Loucy (cell line): ENCODE measurements around the gene RPRD2.

Experiments used
- H2AFZ ChIP-seq: fragments of 200-600 bp; sonication (generic); 2 replicates; pipeline ENCODE4 v1.6.0; 2016; ENCODE audit warnings: antibody characterized with exemption, mild to moderate bottlenecking, low read length, moderate library complexity
- H3F3A ChIP-seq: fragments of 200-600 bp; 2 replicates; pipeline ENCODE4 v1.6.0; 2016; ENCODE audit warnings: antibody characterized with exemption, low read depth, mild to moderate bottlenecking
- H3K27me3 ChIP-seq: fragments of 200-600 bp; sonication (generic); 2 replicates; pipeline ENCODE4 v1.6.1; 2014; ENCODE audit warnings: low read length, mild to moderate bottlenecking; ENCODE audit not compliant: insufficient read depth, poor library complexity, severe bottlenecking
- H3K36me3 ChIP-seq: fragments of 200-600 bp; sonication (generic); 2 replicates; pipeline ENCODE4 v1.6.1; 2016; ENCODE audit warnings: low read length; ENCODE audit not compliant: insufficient read depth
- H3K4me1 ChIP-seq: fragments of 200-600 bp; sonication (generic); 2 replicates; pipeline ENCODE4 v1.5.1; 2014; ENCODE audit warnings: low read length, mild to moderate bottlenecking; ENCODE audit not compliant: insufficient read depth, poor library complexity, severe bottlenecking
- H3K4me2 ChIP-seq: fragments of 200-600 bp; sonication (generic); 2 replicates; pipeline ENCODE4 v1.6.0; 2014; ENCODE audit warnings: antibody characterized with exemption, low read length, low read depth, mild to moderate bottlenecking; ENCODE audit not compliant: poor library complexity, severe bottlenecking
- H3K4me3 ChIP-seq: fragments of 200-600 bp; sonication (generic); 2 replicates; pipeline ENCODE4 v1.5.1; 2014; ENCODE audit warnings: low read length, mild to moderate bottlenecking, mixed read lengths; ENCODE audit not compliant: poor library complexity, severe bottlenecking
- H3K79me2 ChIP-seq: fragments of 200-600 bp; sonication (generic); 2 replicates; pipeline ENCODE4 v1.6.1; 2014; ENCODE audit warnings: low read length; ENCODE audit not compliant: insufficient read depth
- H3K9ac ChIP-seq: fragments of 200-600 bp; sonication (generic); 2 replicates; pipeline ENCODE4 v1.6.0; 2014; ENCODE audit warnings: mild to moderate bottlenecking, low read depth, low read length, moderate library complexity; ENCODE audit not compliant: poor library complexity, severe bottlenecking
- H3K9me2 ChIP-seq: fragments of 200-600 bp; sonication (generic); replicated peaks from 2 replicates; pipeline ENCODE4 v1.6.1; 2016; ENCODE audit warnings: low read depth, low read length, mixed read lengths
- H3K9me3 ChIP-seq: fragments of 200-600 bp; sonication (generic); 2 replicates; pipeline ENCODE4 v1.6.1; 2014; ENCODE audit warnings: mild to moderate bottlenecking, antibody characterized with exemption, low read length, low read depth; ENCODE audit not compliant: insufficient read depth
- H4K20me1 ChIP-seq: fragments of 200-600 bp; sonication (generic); 2 replicates; pipeline ENCODE4 v1.6.0; 2014; ENCODE audit warnings: antibody characterized with exemption, low read length, mild to moderate bottlenecking; ENCODE audit not compliant: insufficient read depth, poor library complexity, severe bottlenecking
- EZH2phosphoT487 ChIP-seq: fragments of 200-600 bp; IDR thresholded peaks from 2 replicates; pipeline ENCODE4 v1.6.1; 2018; ENCODE audit warnings: antibody characterized with exemption, mild to moderate bottlenecking, moderate library complexity, borderline replicate concordance
- TF ChIP-seq, protein P1 (sequence below): fragments of 200-600 bp; sonication (generic); conservative IDR thresholded peaks from 2 replicates; pipeline ENCODE4 v1.5.1; 2014; ENCODE audit warnings: mild to moderate bottlenecking, antibody characterized with exemption, low read length

Gene RPRD2

DNA sequence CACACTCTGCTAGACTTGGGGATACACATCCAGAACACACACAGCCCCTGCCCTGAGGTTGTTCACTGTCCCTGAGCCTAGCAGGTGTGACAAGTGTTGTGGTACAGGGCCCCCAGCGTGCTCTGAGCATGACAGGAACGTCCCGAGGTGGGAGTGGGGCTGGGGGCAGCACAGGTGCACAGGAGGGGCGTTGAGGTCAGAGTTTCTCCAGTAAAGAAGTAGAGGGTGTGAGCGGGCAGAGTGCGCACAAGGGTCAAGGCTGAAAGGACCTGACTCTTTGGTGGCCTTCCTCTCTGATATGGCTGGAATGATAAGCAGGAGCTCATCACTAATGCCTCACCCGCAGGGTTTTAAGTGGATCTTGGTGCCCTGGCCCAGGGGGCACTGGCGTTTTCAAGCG is 150.3 kb downstream of the RPRD2 start:
- Histone ChIP-seq H3F3A (no peaks in the 10 kb centered on the region), H3K79me2 (no peaks in the 10 kb centered on the region), H3K4me1 (peaks cover 11% of the 10 kb centered on the region), H3K9me2 (no peaks in the 10 kb centered on the region), H3K9me3 (no peaks in the 10 kb centered on the region), H3K27me3 (no peaks in the 10 kb centered on the region), H3K4me2 (no peak overlapping the region), H3K4me3 (no peak overlapping the region), H4K20me1 (no peaks in the 10 kb centered on the region), H2AFZ (no peak overlapping the region), H3K36me3 (no peaks in the 10 kb centered on the region), H3K9ac (no peak overlapping the region)
- TF ChIP-seq, protein P1, sequence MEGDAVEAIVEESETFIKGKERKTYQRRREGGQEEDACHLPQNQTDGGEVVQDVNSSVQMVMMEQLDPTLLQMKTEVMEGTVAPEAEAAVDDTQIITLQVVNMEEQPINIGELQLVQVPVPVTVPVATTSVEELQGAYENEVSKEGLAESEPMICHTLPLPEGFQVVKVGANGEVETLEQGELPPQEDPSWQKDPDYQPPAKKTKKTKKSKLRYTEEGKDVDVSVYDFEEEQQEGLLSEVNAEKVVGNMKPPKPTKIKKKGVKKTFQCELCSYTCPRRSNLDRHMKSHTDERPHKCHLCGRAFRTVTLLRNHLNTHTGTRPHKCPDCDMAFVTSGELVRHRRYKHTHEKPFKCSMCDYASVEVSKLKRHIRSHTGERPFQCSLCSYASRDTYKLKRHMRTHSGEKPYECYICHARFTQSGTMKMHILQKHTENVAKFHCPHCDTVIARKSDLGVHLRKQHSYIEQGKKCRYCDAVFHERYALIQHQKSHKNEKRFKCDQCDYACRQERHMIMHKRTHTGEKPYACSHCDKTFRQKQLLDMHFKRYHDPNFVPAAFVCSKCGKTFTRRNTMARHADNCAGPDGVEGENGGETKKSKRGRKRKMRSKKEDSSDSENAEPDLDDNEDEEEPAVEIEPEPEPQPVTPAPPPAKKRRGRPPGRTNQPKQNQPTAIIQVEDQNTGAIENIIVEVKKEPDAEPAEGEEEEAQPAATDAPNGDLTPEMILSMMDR: no peak
- no peak for TF ChIP-seq EZH2phosphoT487

GRCh38 chr1:150514913-150515327 is 151.0 kb downstream of the RPRD2 start:
- Histone ChIP-seq H4K20me1 (no peaks in the 10 kb centered on the region), H3K4me1 (peaks cover 11% of the 10 kb centered on the region), H3K9me2 (no peaks in the 10 kb centered on the region), H3K9ac (peak overlapping the region; percentile 41), H3K9me3 (no peaks in the 10 kb centered on the region), H3K27me3 (no peaks in the 10 kb centered on the region), H3K4me2 (peak overlapping the region; percentile 83), H3F3A (no peaks in the 10 kb centered on the region), H3K36me3 (no peaks in the 10 kb centered on the region), H3K4me3 (peak overlapping the region; percentile 78), H3K79me2 (no peaks in the 10 kb centered on the region), H2AFZ (peak overlapping the region; percentile 96)
- TF ChIP-seq, protein P1: no peak
- TF ChIP-seq EZH2phosphoT487: no peak

DNA sequence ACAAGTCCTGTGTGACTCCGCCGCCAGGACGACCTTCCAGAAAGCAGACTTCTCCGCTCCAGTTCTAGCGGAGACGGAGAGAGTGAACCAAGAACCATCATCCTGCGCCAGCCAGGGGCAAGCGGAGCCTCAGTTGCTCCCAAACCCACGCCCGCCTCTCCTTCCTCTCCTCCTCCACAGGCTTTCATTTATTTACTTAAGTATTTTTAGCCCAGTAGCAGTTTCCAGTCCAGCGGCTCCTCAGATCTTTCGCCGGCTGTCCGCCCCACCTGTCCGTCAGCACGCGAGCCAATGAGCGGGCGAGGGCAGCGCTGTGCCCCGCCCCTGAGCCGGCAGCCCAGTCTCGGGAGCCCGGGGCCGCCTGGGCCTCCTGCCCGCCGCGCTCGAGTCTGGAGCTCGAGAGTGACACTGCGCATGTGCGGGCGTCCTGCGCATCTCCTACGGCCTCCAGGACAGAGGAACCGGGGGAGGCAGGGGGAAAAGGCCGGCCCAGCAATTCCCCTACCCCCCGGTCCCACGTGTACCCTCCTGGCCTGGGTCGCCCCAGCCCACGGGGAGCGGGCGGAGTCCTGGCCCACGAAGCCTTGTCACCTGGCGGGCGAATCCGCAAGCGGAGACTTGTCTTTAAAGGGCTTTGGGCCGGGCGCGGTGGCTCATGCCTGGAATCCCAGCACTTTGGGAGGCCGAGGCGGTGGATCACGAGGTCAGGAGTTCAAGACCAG is 151.5 kb downstream of the RPRD2 start, which contains the start of gene FALEC:
TSS of gene FALEC (plus strand) at position 425 of the 722 bp plus-strand sequence.
- Histone ChIP-seq H3K9me3 (no peaks in the 10 kb centered on the region), H3F3A (no peaks in the 10 kb centered on the region), H2AFZ (peak within 1 kb of the TSS; percentile 96), H3K9ac (peak within 1 kb of the TSS; percentile 69), H3K27me3 (no peaks in the 10 kb centered on the region), H4K20me1 (no peaks in the 10 kb centered on the region), H3K9me2 (no peaks in the 10 kb centered on the region), H3K4me1 (peaks cover 11% of the 10 kb centered on the region), H3K4me2 (peak within 1 kb of the TSS; percentile 83), H3K79me2 (no peaks in the 10 kb centered on the region), H3K36me3 (no peaks in the 10 kb centered on the region), H3K4me3 (peak within 1 kb of the TSS; percentile 78)
- TF ChIP-seq, protein P1: no peak
- no peak for TF ChIP-seq EZH2phosphoT487
